Inflammatory macrophage treated with lipopolysaccharide for 1 hour (primary cell): ENCODE data around the gene CCDC6.
"Not testable (repeated sequence)": the region's sequence is repeated elsewhere in the genome, so short reads cannot be mapped to it uniquely, and the experiment has no call there.

Source experiments
- DNase-seq, 2 donors: peaks; one replicate each; pipeline ENCODE4 v3.0.0-alpha.2; 2020 to 2022

CCDC6 gene

GRCh38 chr10:59752278-59752940 is 153.9 kb downstream of the CCDC6 start:
- DNase-seq: no peak

DNA sequence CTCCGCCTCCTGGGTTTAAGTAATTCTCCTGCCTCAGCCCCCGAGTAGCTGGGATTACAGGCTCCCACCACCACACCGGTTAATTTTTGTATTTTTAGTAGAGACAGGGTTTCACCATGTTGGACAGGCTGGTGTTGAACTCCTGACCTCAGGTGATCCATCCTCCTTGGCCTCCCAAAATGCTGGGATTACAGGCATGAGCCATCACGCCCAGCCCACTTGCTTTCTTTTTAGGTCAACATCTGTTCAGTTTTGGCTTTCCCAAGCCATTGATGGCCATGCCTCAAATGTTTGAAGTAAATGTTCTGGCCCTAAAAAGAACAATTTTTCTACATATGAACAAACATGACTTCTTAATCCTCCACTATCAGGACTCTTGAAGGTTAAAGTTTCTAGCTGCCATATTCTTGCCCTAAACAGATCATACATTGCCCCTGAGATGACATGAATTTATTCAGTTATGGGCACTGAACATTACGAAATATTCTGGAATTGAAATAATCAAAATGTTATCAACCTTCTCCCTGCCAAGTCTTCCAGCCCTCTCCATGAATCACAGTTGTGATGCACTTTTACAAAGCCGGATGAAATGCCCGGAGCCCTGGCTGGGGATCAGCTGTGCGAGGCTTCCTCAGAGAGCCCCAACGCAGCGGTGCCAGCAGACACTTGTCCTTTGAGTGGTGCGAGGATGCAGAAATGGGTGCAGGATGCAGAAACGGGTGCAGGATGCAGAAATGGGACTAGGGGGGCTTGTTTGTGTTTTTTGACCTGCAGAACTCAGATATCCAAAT is 156.0 kb downstream of the CCDC6 start:
- DNase-seq: no peak

- no peak for DNase-seq
These were observed 157.5 kb downstream of the CCDC6 start for GRCh38 chr10:59748834-59749233.

DNA sequence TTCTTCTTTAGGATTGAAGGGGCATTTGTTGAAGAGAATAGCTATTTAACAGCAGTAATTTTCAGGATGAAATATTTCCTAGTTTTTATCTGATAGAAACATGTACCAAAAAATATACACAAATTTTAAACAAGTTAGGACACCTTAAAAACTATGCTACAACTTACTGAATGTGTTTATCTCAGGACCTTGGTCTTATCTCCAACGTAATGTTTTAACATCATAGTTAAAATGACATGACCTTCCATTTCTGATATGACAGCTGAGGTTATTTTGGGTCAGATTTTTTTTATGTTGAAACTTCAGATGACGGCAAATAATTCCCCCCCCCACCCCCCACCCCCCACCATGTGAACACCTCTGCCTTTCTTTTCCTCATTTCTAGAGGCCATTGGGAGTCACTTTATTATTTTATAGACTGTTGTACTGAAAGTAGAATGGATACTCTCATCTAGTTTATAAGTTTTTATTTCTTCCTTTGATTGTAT is 161.1 kb downstream of the CCDC6 start:
- DNase-seq: no peak

DNA sequence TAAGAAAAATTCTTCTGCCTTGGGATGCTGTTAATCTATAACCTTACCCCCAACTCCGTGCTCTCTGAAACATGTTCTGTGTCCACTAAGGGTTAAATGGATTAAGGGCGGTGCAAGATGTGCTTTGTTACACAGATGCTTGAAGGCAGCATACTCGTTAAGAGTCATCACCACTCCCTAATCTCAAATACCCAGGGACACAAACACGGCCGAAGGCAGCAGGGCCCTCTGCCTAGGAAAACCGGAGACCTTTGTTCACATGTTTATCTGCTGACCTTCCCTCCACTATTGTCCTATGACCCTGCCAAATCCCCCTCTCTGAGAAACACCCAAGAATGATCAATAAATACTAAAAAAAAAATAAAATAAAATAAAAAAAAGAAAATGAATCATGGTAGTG is 161.6 kb downstream of the CCDC6 start:
- DNase-seq: not testable (repeated sequence)

DNA sequence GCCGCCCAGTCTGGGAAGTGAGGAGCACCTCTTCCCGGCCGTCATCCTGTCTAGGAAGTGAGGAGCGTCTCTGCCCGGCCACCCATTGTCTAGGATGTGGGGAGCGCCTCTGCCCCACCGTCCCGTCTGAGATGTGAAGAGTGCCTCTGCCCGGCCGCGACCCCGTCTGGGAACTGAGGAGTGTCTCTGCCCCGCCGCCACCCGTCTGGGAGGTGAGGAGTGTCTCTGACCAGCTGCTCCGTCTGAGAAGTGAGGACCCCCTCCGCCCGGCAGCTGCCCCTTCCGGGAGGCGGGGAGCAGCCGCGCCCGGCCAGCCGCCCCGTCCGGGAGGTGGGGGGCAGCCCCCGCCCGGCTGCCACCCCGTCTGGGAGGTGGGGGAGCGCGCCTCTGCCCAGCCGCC is 162.2 kb downstream of the CCDC6 start:
- not testable (repeated sequence) for DNase-seq

- DNase-seq: no peak
These were observed 164.8 kb downstream of the CCDC6 start for GRCh38 chr10:59741583-59741982.

DNA sequence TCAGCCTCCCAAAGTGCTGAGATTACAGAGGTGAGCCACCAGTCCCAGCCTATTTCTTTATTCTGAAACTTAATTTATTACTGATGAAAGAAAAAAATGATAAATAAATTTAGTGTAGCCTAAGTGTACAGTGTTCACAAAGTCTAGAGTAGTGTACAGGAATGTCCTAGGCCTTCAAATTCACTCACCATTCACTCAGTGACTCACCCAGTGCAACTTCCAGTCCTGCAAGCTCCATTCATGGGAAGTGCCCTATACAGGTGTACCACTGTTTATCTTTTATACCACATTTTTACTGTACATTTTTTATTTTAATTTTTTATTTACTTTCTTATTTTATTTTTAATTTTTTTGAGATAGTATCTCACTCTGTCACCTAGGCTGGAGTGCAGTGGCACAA is 165.3 kb downstream of the CCDC6 start:
- DNase-seq: no peak
